Measurements from ENCODE around the gene OR51S1.
"Not testable (repeated sequence)": the region's sequence is repeated elsewhere in the genome, so short reads cannot be mapped to it uniquely, and the experiment has no call there.

Gene OR51S1

DNA sequence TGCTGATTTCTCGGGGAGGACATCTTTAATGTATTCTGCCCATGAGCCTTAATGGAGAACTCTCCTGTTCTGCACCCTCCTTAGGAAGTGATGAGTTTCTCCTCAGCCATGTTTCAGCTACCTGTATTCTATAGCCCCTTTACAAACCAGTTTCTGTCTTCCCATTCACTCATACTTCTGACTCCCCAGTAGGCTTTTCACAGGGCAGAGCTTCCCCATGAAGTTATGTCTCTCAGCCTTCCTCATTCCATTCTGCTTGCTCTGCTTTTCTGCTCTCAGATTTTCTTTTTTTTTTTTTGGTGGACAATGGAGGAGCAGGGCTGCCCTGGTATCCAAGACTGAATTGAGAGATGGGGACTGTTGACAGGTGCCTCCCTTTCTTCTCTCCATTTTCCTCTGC lies 40.5 kb downstream of the OR51S1 start:
- DNase-seq (ENCODE audit: low read depth in 2 of 2), result no peak

DNA sequence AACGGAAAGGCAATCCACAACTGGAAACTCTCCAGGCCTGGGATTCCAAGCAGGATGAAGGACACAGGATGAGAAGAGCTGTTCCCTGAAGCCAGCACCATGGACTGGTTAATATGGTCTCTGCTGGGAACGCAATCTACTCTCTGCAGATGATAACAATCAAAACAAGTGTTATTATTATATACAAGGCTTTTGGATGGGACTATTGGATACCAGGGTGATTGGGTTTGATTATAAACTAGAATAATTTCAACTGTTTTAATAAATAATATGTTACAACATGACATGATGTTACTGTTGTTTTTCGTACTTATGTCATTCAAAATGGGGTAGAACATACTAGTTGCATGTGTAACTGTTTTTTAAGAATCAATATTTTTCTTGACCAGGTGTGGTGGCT lies 44.7 kb downstream of the OR51S1 start, which contains the start of gene OR52R1:
Gene OR52R1, minus strand, starts transcription at position 101 of the 400 bp plus-strand sequence. Its CDS starts 0 bp downstream, at position 101.
- no peak for DNase-seq (ENCODE audit: low read depth in 2 of 2)

DNA sequence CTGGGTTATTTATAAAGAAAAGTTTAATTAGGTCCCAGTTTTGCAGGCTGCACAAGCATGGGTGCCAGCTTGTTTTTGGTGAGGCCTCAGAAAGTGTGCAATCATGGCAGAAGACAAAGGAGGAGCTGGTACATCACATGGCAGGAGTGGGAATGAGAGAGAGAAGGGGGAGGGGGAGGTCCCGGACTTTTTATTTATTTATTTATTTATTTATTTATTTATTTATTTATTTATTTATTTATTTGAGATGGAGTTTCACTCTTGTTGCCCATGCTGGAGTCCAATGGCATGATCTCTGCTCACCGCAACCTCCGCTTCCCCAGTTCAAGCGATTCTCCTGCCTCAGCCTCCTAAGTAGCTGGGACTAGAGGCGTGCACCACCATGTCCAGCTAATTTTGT lies 47.7 kb downstream of the OR51S1 start:
- DNase-seq (ENCODE audit: low read depth in 2 of 2), result not testable (repeated sequence)

GRCh38 chr11:4798427-4799183 lies 50.4 kb downstream of the OR51S1 start:
- no peak for DNase-seq (ENCODE audit: low read depth in 2 of 2)
